ENCODE results near the gene WDTC1.
"Not testable (repeated sequence)": the region's sequence is repeated elsewhere in the genome, so short reads cannot be mapped to it uniquely, and the experiment has no call there.

DNA sequence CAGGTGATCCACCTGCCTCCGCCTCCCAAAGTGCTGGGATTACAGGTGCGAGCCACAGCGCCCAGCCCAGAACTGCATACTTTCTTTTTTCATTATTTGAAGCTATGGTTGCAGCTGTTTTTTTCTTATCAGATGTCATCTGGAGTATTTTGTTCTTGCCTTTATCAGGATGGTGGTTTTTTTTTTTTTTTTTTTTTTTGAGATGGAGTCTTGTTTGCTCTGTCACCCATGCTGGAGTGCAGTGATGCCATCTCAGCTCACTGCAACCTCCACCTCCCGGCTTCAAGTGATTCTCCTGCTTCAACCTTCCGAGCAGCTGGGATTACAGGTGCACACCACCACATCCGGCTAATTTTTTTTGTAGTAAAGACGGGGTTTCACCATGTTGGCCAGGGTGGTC is 51.4 kb downstream of the WDTC1 start:
- TF ChIP-seq, protein P1, sequence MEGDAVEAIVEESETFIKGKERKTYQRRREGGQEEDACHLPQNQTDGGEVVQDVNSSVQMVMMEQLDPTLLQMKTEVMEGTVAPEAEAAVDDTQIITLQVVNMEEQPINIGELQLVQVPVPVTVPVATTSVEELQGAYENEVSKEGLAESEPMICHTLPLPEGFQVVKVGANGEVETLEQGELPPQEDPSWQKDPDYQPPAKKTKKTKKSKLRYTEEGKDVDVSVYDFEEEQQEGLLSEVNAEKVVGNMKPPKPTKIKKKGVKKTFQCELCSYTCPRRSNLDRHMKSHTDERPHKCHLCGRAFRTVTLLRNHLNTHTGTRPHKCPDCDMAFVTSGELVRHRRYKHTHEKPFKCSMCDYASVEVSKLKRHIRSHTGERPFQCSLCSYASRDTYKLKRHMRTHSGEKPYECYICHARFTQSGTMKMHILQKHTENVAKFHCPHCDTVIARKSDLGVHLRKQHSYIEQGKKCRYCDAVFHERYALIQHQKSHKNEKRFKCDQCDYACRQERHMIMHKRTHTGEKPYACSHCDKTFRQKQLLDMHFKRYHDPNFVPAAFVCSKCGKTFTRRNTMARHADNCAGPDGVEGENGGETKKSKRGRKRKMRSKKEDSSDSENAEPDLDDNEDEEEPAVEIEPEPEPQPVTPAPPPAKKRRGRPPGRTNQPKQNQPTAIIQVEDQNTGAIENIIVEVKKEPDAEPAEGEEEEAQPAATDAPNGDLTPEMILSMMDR (IDR thresholded peaks at IDR 0.05; ENCODE audit: low read length) = not testable (repeated sequence)
- not testable (repeated sequence) for TF ChIP-seq EZH2 (IDR thresholded peaks at IDR 0.05; ENCODE audit: borderline replicate concordance, low read length)
